HG02798 (cell line): ENCODE results near the gene SLFN13.
"Not testable (repeated sequence)": the region's sequence is repeated elsewhere in the genome, so short reads cannot be mapped to it uniquely, and the experiment has no call there.

Experiments used
- ATAC-seq: cut with Tn5 transposase; IDR thresholded peaks from one replicate; pipeline ENCODE4 v1.9.1; 2021; ENCODE audit warnings: mild to moderate bottlenecking; ENCODE audit not compliant: unreplicated experiment, poor library complexity

The SLFN13 gene

GRCh38 chr17:35448214-35448898, at the start of gene SLFN13:
TSS of gene SLFN13 (minus strand) at chr17:35448766. CDS start at chr17:35445680, 3,086 bp downstream.
- peak; percentile 78 for ATAC-seq

- no peak for ATAC-seq
Observed at GRCh38 chr17:35496451-35497290, 48.1 kb upstream of the SLFN13 start.

- no peak for ATAC-seq
Observed at GRCh38 chr17:35493040-35493439, 44.5 kb upstream of the SLFN13 start.

GRCh38 chr17:35491417-35491816, 42.9 kb upstream of the SLFN13 start:
- no peak for ATAC-seq

GRCh38 chr17:35489944-35490343, 41.4 kb upstream of the SLFN13 start:
- no peak for ATAC-seq

- ATAC-seq = no peak
Observed at GRCh38 chr17:35488991-35489390, 40.4 kb upstream of the SLFN13 start.

- ATAC-seq = no peak
Observed at GRCh38 chr17:35486920-35487732, 38.6 kb upstream of the SLFN13 start.

GRCh38 chr17:35479271-35479670, 30.7 kb upstream of the SLFN13 start:
- ATAC-seq = no peak

GRCh38 chr17:35477248-35477647, 28.7 kb upstream of the SLFN13 start:
- ATAC-seq = no peak

- no peak for ATAC-seq
Observed at GRCh38 chr17:35476283-35476820, 27.8 kb upstream of the SLFN13 start.

GRCh38 chr17:35468475-35468874, 19.9 kb upstream of the SLFN13 start:
- no peak for ATAC-seq

GRCh38 chr17:35467824-35468223, 19.3 kb upstream of the SLFN13 start:
- ATAC-seq = no peak

GRCh38 chr17:35460354-35460851, 11.8 kb upstream of the SLFN13 start:
- peak; percentile 94 for ATAC-seq

- ATAC-seq = not testable (repeated sequence)
Observed at GRCh38 chr17:35454035-35454434, 5.5 kb upstream of the SLFN13 start.

- ATAC-seq = no peak
Observed at GRCh38 chr17:35453171-35453570, 4.6 kb upstream of the SLFN13 start.

- no peak for ATAC-seq
Observed at GRCh38 chr17:35449371-35449931, 885 bp upstream of the SLFN13 start.

GRCh38 chr17:35448899-35449227, 297 bp upstream of the SLFN13 start:
- ATAC-seq = no peak

- ATAC-seq = no peak
Observed at GRCh38 chr17:35447499-35447898, 1.1 kb downstream of the SLFN13 start.

- ATAC-seq = no peak
Observed at GRCh38 chr17:35438433-35438832, 10.1 kb downstream of the SLFN13 start.
